ENCODE measurements around the gene PI4K2A.

GRCh38 chr10:97656777-97657176 is 16.3 kb downstream of the PI4K2A start:
- TF ChIP-seq POLR2AphosphoS5 (IDR thresholded peaks at IDR 0.05): no peak
- no peak for TF ChIP-seq CTCF (IDR thresholded peaks at IDR 0.05)
- no peak for TF ChIP-seq POLR2A (IDR thresholded peaks at IDR 0.05)

Measured in breast epithelium (tissue), 3 donors.